Measurements from ENCODE around the gene ATP10D. TPM values are rescaled to one million over a fixed set of nuclear protein-coding genes. Genes with fewer than 3 reads are reported as not detected.

The ATP10D gene
- total RNA-seq, 1 experiment from 2014 or later = 6.8 TPM

- DNase-seq (ENCODE audit: low read depth) = no peak
- in situ Hi-C loops (cut with HindIII; ENCODE audit: low pct_unique_long_range_greater_than_20kb, low sequenced_read_pairs) = no loop called here
Measured at GRCh38 chr4:47624031-47624441, 139.0 kb downstream of the ATP10D start.

- DNase-seq (ENCODE audit: low read depth) = no peak
- in situ Hi-C loops (cut with HindIII; ENCODE audit: low pct_unique_long_range_greater_than_20kb, low sequenced_read_pairs) = no loop called here
Measured at GRCh38 chr4:47631161-47631560, 146.1 kb downstream of the ATP10D start.

- in situ Hi-C loops (cut with HindIII; ENCODE audit: low pct_unique_long_range_greater_than_20kb, low sequenced_read_pairs) = no loop called here
- DNase-seq (ENCODE audit: low read depth) = no peak
Measured at GRCh38 chr4:47639531-47639930, 154.5 kb downstream of the ATP10D start.

- in situ Hi-C loops (cut with HindIII; ENCODE audit: low pct_unique_long_range_greater_than_20kb, low sequenced_read_pairs) = no loop called here
Measured at GRCh38 chr4:47640911-47641310, 155.8 kb downstream of the ATP10D start.

GRCh38 chr4:47641755-47642154 lies 156.7 kb downstream of the ATP10D start:
- no peak for DNase-seq (ENCODE audit: low read depth)
- in situ Hi-C loops (cut with HindIII; ENCODE audit: low pct_unique_long_range_greater_than_20kb, low sequenced_read_pairs) = no loop called here

More at GRCh38 chr4:47640911-47641310, 155.8 kb downstream of the ATP10D start:
- no peak for DNase-seq (ENCODE audit: low read depth)

GRCh38 chr4:47642191-47642830 lies 157.2 kb downstream of the ATP10D start:
- in situ Hi-C loops (cut with HindIII; ENCODE audit: low pct_unique_long_range_greater_than_20kb, low sequenced_read_pairs) = no loop called here
- no peak for DNase-seq (ENCODE audit: low read depth)

Other genes starting within 250 kb of the ATP10D start
- gene COMMD8, start 21.6 kb upstream of the ATP10D start, total RNA-seq (2014; rRNA removed; shearing (Covaris generic); ENCODE audit: low replicate concordance) = 24.6 and 42.2 TPM in 2 replicates